ENCODE results near the gene ADAMTS3. TPM values are rescaled to one million over a fixed set of nuclear protein-coding genes. Genes with fewer than 3 reads are reported as not detected.

ADAMTS3 gene
- total and polyA plus RNA-seq, 2 experiments from 2014 or later = 1.2 to 3.7 TPM

GRCh38 chr4:72525938-72526337 is 43.1 kb downstream of the ADAMTS3 start:
- no peak for ATAC-seq
- Histone ChIP-seq H3K27ac (ENCODE audit: low read depth) (no peak overlapping the region), H2AFZ (no peak overlapping the region), H3F3A (replicated peaks; ENCODE audit: low read depth) (no peaks in the 10 kb centered on the region), H3K27me3 (ENCODE audit: insufficient read depth) (no peaks in the 10 kb centered on the region), H3K9me2 (ENCODE audit: insufficient read depth) (0 out of 2 replicates have a peak, but pooled peaks cover 5% of the 10 kb centered on the region), H3K4me3 (no peak overlapping the region), H3K36me3 (ENCODE audit: insufficient read depth) (no peaks in the 10 kb centered on the region), H3K79me2 (replicated peaks; ENCODE audit: insufficient read depth) (no peaks in the 10 kb centered on the region), H3K4me2 (no peak overlapping the region), H4K20me1 (replicated peaks; ENCODE audit: insufficient read depth) (no peaks in the 10 kb centered on the region), H3K4me1 (ENCODE audit: insufficient read depth) (no peaks in the 10 kb centered on the region)
- Mint-ChIP-seq H3K36me3 (ENCODE audit: low read depth) (peaks cover 13% of the 10 kb centered on the region; the same call in 2 of the 3 replicates), H3K27me3 (ENCODE audit: insufficient read depth, low read depth, poor library complexity) (no peaks in the 10 kb centered on the region), H3K9me3 (peaks cover 13% of the 10 kb centered on the region), H3K4me3 (no peak overlapping the region), H3K27ac (no peak overlapping the region), H3K4me1 (no peaks in the 10 kb centered on the region)
- TF ChIP-seq JUNB (IDR thresholded peaks at IDR 0.05; ENCODE audit: unreplicated experiment) = no peak
- TF ChIP-seq ZNF114 (CRISPR knock-in tag; IDR thresholded peaks at IDR 0.05) = no peak
- DNase-seq (ENCODE audit: low spot score) = no peak

- peaks cover 31% of the 10 kb centered on the region for H3K9me3 Mint-ChIP-seq
- H3K4me1 ChIP-seq (ENCODE audit: insufficient read depth) = no peaks in the 10 kb centered on the region
- no peak for ATAC-seq
- TF ChIP-seq JUNB (IDR thresholded peaks at IDR 0.05; ENCODE audit: unreplicated experiment) (no peak), ZNF114 (CRISPR knock-in tag; IDR thresholded peaks at IDR 0.05) (no peak), STAT1 (IDR thresholded peaks at IDR 0.05; ENCODE audit: unreplicated experiment) (no peak), ZNF462 (CRISPR knock-in tag; IDR thresholded peaks at IDR 0.05) (no peak), EZH2 (IDR thresholded peaks at IDR 0.05; ENCODE audit: low read depth, unreplicated experiment) (no peak), EZH2phosphoT487 (IDR thresholded peaks at IDR 0.05; ENCODE audit: unreplicated experiment) (no peak), ETS1 (IDR thresholded peaks at IDR 0.05) (no peak), REST (IDR thresholded peaks at IDR 0.05; ENCODE audit: unreplicated experiment) (no peak), ZNF331 (CRISPR knock-in tag; IDR thresholded peaks at IDR 0.05; ENCODE audit: low read depth) (no peak)
Observed at GRCh38 chr4:72522440-72522839, 46.6 kb downstream of the ADAMTS3 start.

More at GRCh38 chr4:72522440-72522839, 46.6 kb downstream of the ADAMTS3 start:
- no peak overlapping the region for H3K27ac ChIP-seq (ENCODE audit: low read depth)
- no peak overlapping the region for H3K27ac Mint-ChIP-seq
- no peak for DNase-seq (ENCODE audit: low spot score)
- H3K4me3 Mint-ChIP-seq = no peak overlapping the region
- H3K36me3 ChIP-seq (ENCODE audit: insufficient read depth) = no peaks in the 10 kb centered on the region
- H3K79me2 ChIP-seq (replicated peaks; ENCODE audit: insufficient read depth) = no peaks in the 10 kb centered on the region
- no peaks in the 10 kb centered on the region for H3K4me1 Mint-ChIP-seq
- H3F3A ChIP-seq (replicated peaks; ENCODE audit: low read depth) = no peaks in the 10 kb centered on the region
- no peaks in the 10 kb centered on the region for H4K20me1 ChIP-seq (replicated peaks; ENCODE audit: insufficient read depth)
- H3K27me3 Mint-ChIP-seq (ENCODE audit: insufficient read depth, low read depth, poor library complexity) = peaks cover 3% of the 10 kb centered on the region
- H2AFZ ChIP-seq = no peak overlapping the region
- H3K27me3 ChIP-seq (ENCODE audit: insufficient read depth) = no peaks in the 10 kb centered on the region
- H3K9me2 ChIP-seq (ENCODE audit: insufficient read depth) = 0 out of 2 replicates have a peak, but pooled peaks cover 5% of the 10 kb centered on the region
- H3K36me3 Mint-ChIP-seq (ENCODE audit: low read depth) = peaks cover 20% of the 10 kb centered on the region; the same call in 2 of the 3 replicates
- H3K4me3 ChIP-seq = no peak overlapping the region
- H3K4me2 ChIP-seq = no peak overlapping the region
